ENCODE results near the gene PCP4.

Gene PCP4

DNA sequence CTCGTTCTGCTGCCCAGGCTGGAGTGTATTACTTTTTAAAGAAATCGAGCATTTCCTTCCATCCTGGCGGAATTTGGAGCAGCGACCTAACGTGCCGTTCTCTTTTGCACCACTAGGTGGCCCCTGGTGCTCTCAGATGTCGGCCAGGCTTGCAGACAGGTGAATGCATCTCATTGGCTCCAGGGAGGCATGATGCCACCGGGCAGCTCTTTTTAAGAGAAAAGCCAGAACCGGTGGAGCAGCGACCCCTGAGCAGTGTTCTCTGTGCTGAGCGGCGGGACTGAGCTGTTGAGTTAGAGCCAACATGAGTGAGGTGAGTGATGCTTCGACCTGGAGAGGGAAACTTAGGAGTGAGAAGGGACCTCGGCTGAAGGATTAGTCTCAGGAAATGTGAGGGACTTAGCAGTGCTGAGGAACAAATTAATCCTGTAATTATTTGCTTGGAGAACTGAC lies at the start of gene PCP4:
Gene PCP4, plus strand, starts transcription at position 241 of the 453 bp plus-strand sequence. Its CDS starts 64 bp downstream, at position 305.
- peak; percentile 3 for DNase-seq

DNA sequence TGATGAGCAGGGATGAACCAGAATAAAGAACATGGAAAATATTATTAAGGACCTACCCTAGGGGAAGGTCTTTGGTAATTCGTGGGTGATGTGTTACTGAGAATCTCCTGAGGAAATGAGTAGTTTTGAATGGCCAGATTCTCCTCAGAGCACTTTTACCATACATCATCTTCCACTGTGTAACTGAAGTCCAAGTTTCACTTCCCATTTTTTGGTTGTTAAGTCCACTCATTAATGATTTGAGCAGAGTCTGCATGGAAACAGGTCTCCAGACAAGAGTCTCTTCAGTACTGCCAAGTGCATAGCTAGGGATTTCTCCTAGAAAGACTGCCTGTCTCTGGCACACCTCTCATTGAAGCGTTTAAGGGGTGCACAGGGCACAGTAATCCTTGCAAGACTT lies 48.7 kb upstream of the PCP4 start:
- DNase-seq = no peak

GRCh38 chr21:39822042-39822441 lies 45.2 kb upstream of the PCP4 start:
- DNase-seq = no peak

GRCh38 chr21:39825250-39825649 lies 42.0 kb upstream of the PCP4 start:
- no peak for DNase-seq

DNA sequence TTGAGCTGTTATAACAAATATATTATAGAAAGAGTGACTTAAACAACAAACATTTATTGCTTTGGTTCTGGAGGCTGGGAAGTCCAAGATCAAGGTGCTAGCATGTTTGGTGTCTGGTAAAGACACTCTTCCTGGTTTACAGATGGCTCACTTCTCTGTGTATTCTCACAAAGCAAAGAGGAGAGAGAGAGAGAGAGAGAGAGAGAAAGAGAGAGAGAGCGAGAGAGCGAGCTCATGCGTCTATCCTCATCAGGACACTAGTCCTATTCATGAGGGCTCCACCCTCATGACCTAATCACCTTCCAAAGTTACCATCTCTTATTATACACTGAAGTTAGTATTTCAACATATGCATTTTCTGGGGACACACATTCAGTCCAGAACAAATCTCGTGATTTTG lies 32.7 kb upstream of the PCP4 start:
- DNase-seq = no peak

- no peak for DNase-seq
Observed at GRCh38 chr21:39837861-39838359, 29.3 kb upstream of the PCP4 start.

DNA sequence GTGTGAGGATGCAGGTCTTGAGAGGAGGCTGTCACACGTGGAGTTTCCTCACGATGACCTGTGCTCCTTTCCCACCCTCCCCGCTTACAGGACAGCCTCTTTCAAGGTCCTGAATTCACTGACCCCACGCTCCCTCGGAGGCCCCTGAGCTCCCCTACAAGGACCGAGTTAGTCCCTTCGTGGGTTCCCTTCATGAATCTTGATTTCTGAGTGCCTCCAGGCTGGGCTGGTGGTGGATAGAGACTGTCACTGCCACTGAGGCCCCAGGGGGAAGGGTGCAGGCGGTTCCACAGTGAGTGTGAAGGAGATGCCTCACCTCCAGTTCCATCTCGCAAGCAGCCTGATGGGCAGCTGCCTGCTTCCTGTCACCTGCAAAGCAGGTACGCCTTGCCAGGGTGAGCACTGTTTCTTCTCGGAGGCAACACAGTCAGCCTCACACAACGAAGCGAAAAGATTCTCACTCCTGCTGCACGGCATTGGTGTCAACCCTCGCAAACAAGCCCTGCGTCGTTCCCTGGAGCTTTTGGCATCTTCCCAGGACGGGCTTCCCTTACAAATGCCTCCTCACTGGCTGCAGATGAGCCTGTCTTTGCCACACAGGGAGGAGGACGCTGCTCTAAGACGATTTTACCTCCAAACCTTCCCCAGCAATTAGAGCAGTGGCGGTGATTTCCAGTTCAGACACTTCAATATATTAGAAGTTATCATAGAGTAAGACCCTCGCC lies 26.7 kb upstream of the PCP4 start:
- no peak for DNase-seq

- DNase-seq = no peak
Observed at GRCh38 chr21:39842741-39843459, 24.3 kb upstream of the PCP4 start.

DNA sequence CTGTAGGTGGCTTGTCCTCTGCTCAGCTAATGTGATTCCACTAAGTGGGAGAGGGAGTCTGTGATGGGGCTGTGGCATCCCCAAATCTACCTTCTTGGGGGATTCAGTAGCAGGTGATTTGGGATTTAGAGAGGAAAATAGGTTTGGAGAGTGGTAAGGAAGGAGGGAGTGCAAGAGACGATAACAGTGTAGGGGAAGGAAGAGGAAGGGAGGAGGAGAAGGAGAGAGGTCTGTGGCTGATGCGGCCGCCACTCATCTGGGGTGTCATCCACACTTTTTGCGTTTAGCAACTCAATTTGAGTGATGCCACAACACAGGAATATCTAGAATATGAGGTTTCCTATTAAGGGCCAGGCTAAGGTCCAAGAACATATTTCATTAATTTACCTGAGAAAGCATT lies 23.8 kb upstream of the PCP4 start:
- no peak for DNase-seq

GRCh38 chr21:39843916-39844315 lies 23.3 kb upstream of the PCP4 start:
- DNase-seq = no peak

- DNase-seq = no peak
Observed at GRCh38 chr21:39845571-39846130, 21.6 kb upstream of the PCP4 start.

GRCh38 chr21:39847877-39848276 lies 19.4 kb upstream of the PCP4 start:
- DNase-seq = no peak

GRCh38 chr21:39849014-39849655 lies 18.1 kb upstream of the PCP4 start:
- DNase-seq = no peak

DNA sequence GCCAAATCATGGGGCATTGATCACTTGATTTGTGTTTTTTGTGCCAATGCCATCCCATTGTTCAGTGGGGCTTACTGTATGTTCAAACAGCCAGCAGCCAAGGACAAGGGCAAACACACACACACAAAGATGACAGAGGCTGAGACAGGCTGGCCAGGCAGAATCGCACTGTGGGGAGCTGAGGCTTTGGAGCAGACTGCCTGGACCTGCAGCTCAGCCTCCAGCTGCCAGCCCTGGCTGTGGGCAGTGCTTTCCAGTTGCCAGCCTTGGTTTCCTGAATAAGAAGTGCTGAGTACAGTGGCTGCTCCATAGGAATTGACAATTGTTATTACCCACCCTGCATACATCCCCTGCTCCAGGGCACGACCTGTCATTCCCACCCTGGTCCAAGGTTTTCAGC lies 16.9 kb upstream of the PCP4 start:
- no peak for DNase-seq

GRCh38 chr21:39851002-39851618 lies 16.1 kb upstream of the PCP4 start:
- DNase-seq = no peak

GRCh38 chr21:39852021-39852721 lies 15.1 kb upstream of the PCP4 start:
- DNase-seq = no peak

DNA sequence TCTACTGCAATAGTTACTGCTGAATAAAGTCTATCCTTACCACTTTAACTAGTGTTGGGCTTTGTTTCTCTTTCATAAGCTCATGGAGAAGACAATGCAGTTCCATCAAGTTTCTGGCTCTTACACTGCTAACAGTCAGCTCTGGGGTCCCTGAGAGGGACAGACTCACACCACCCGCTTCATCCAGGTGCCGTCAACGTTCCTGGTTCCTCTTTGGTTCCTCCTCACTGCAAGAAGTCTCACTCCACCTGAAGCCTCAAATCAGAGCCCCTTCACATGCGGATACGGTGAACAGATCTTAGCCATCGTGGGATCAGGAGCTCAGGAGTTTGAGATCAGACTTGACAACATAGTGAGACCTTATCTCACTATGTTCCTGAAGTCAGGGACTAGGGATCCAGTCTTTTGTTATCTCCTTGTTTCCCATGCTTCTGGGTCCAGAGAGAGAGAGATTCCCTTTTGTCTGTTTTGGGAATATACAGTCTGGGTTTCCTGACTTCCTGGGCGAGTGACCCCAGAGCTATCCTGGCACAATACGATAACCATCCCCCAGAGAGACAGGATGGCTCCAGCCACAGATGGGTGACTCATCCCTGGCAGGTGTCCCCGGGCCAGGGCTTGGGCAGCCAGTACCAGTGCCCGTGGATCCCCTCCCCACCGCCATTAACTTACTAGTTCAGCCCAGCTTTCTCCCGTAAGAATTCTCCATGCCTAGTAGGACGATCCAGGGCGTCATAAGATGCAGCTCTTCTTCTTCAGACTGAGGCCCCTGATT lies 14.3 kb upstream of the PCP4 start:
- no peak for DNase-seq

DNA sequence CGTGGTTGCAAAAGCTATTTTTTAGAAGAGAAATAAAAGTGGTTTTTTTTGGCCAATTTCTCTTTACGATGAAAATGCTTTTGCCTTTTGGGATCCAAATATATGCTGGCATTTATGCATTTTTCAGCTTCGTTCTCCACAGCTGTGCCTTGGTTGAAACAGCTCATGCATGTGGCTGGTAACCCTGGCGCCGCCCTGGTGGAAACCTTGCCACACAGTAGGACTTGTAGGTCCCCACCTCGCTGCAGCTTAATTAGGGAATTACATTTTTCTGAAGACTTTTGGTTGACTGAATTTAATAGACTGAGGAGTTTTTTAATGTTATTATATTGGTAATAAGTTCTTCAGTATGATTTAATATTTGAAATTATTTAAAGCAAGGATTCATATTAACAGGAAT lies 12.7 kb upstream of the PCP4 start:
- DNase-seq = no peak

- no peak for DNase-seq
Observed at GRCh38 chr21:39855595-39855994, 11.6 kb upstream of the PCP4 start.

- no peak for DNase-seq
Observed at GRCh38 chr21:39860600-39860999, 6.6 kb upstream of the PCP4 start.

DNA sequence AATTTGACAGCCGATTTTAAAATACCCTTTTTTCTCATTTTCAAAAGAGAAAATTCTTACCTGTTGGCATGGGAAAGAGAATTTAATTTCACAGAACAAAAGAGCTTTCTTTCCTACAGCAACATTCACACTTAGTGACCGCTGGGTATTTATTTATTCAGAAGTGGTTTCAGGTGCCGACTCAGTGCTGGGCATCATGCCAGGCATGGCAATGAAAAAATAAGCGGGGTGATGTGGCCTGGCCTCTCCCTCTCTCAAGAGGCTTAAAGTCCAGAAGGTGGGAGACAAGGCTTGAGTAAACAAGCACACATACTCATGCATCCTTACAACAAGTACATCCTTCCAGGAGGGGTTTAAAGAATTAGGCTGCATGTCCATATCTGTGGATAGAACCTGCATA lies 4.1 kb upstream of the PCP4 start:
- DNase-seq = no peak

- DNase-seq = no peak
Observed at GRCh38 chr21:39866093-39866492, 1.1 kb upstream of the PCP4 start.

Data from CD4-positive, alpha-beta T cell treated with Interleukin-4 for 4 hours (primary cell).